ENCODE measurements around the gene KAZN. TPM values are rescaled to one million over a fixed set of nuclear protein-coding genes. Genes with fewer than 3 reads are reported as not detected.

Gene KAZN
- total RNA-seq, 1 donor from 2014 or later = 5.7 TPM

GRCh38 chr1:14743368-14743767 lies 144.9 kb downstream of the KAZN start:
- no peak for DNase-seq (ENCODE audit: low read depth)
- no peak overlapping the region for H3K4me3 ChIP-seq (ENCODE audit: low read depth, low read length)
- TF ChIP-seq CTCF (conservative IDR thresholded peaks at IDR 0.05; ENCODE audit: low read depth, low read length) = no peak

- no peak for TF ChIP-seq CTCF (conservative IDR thresholded peaks at IDR 0.05; ENCODE audit: low read depth, low read length)
- no peak overlapping the region for H3K4me3 ChIP-seq (ENCODE audit: low read depth, low read length)
- DNase-seq (ENCODE audit: low read depth) = no peak
Measured at GRCh38 chr1:14745001-14745720, 146.7 kb downstream of the KAZN start.

- no peak for TF ChIP-seq CTCF (conservative IDR thresholded peaks at IDR 0.05; ENCODE audit: low read depth, low read length)
- no peak overlapping the region for H3K4me3 ChIP-seq (ENCODE audit: low read depth, low read length)
- DNase-seq (ENCODE audit: low read depth) = no peak
Measured at GRCh38 chr1:14745789-14746188, 147.3 kb downstream of the KAZN start.

GRCh38 chr1:14746393-14746792 lies 147.9 kb downstream of the KAZN start:
- no peak for TF ChIP-seq CTCF (conservative IDR thresholded peaks at IDR 0.05; ENCODE audit: low read depth, low read length)
- DNase-seq (ENCODE audit: low read depth) = no peak
- H3K4me3 ChIP-seq (ENCODE audit: low read depth, low read length) = no peak overlapping the region

- no peak for DNase-seq (ENCODE audit: low read depth)
Measured at GRCh38 chr1:14748151-14748550, 149.7 kb downstream of the KAZN start.

GRCh38 chr1:14748977-14749376 lies 150.5 kb downstream of the KAZN start:
- TF ChIP-seq CTCF (conservative IDR thresholded peaks at IDR 0.05; ENCODE audit: low read depth, low read length) = no peak
- H3K4me3 ChIP-seq (ENCODE audit: low read depth, low read length) = no peak overlapping the region
- DNase-seq (ENCODE audit: low read depth) = no peak

More at GRCh38 chr1:14748151-14748550, 149.7 kb downstream of the KAZN start:
- TF ChIP-seq CTCF (conservative IDR thresholded peaks at IDR 0.05; ENCODE audit: low read depth, low read length) = no peak
- no peak overlapping the region for H3K4me3 ChIP-seq (ENCODE audit: low read depth, low read length)

- TF ChIP-seq CTCF (conservative IDR thresholded peaks at IDR 0.05; ENCODE audit: low read depth, low read length) = no peak
- no peak overlapping the region for H3K4me3 ChIP-seq (ENCODE audit: low read depth, low read length)
- DNase-seq (ENCODE audit: low read depth) = no peak
Measured at GRCh38 chr1:14750490-14750889, 152.0 kb downstream of the KAZN start.

All from epithelial cell of proximal tubule (primary cell).